ENCODE measurements around the gene DHRS2. TPM values are rescaled to one million over a fixed set of nuclear protein-coding genes. Genes with fewer than 3 reads are reported as not detected.
A peak's percentile ranks its signal among the peaks of the same experiment; 100 is the strongest.

Gene DHRS2
- total and polyA plus RNA-seq, 4 donors = 0.08 to 0.67 (median 0.36) TPM

GRCh38 chr14:23692416-23692815 lies 56.3 kb downstream of the DHRS2 start:
- Histone ChIP-seq H3K27me3 (ENCODE audit: control insufficient read depth in 3 of 3, insufficient read depth in 3 of 3, low read length in 2 of 3) (no peaks in the 10 kb centered on the region), H3K4me1 (ENCODE audit: control insufficient read depth in 5 of 5, insufficient read depth in 5 of 5, low read length in 5 of 5) (peaks cover 0 to 34% (median 7%) of the 10 kb centered on the region in 5 donors), H3K4me3 (no peak overlapping the region), H3K9ac (ENCODE audit: insufficient read depth in 1 of 2, low read length in 2 of 2) (no peak overlapping the region), H3K27ac (ENCODE audit: low read depth in 1 of 2, low read length in 1 of 2) (no peak overlapping the region), H3K9me3 (ENCODE audit: control insufficient read depth in 4 of 4, insufficient read depth in 3 of 4, low read length in 3 of 4) (peaks cover 0 to 5% (median 0%) of the 10 kb centered on the region in 4 donors), H3K36me3 (ENCODE audit: control insufficient read depth in 4 of 4, insufficient read depth in 4 of 4, low read length in 4 of 4) (no peaks in the 10 kb centered on the region)
- WGBS, 2 donors = 86 to 100% methylated on average over 1 of the region's 1 CpG
- no peak for ATAC-seq (ENCODE audit: insufficient read depth, low FRiP score)
- DNase-seq = no peak
- TF ChIP-seq CTCF (IDR thresholded peaks at IDR 0.05; ENCODE audit: control extremely low read depth, extremely low read depth) = no peak

- Histone ChIP-seq H3K9ac (ENCODE audit: insufficient read depth in 1 of 2, low read length in 2 of 2) (no peak overlapping the region), H3K36me3 (ENCODE audit: control insufficient read depth in 4 of 4, insufficient read depth in 4 of 4, low read length in 4 of 4) (no peaks in the 10 kb centered on the region), H3K27me3 (ENCODE audit: control insufficient read depth in 3 of 3, insufficient read depth in 3 of 3, low read length in 2 of 3) (no peaks in the 10 kb centered on the region), H3K27ac (ENCODE audit: low read depth in 1 of 2, low read length in 1 of 2) (no peak overlapping the region), H3K4me3 (no peak overlapping the region), H3K4me1 (ENCODE audit: control insufficient read depth in 5 of 5, insufficient read depth in 5 of 5, low read length in 5 of 5) (peaks cover 0 to 34% (median 7%) of the 10 kb centered on the region in 5 donors), H3K9me3 (ENCODE audit: control insufficient read depth in 4 of 4, insufficient read depth in 3 of 4, low read length in 3 of 4) (peaks cover 0 to 5% (median 0%) of the 10 kb centered on the region in 4 donors)
- no peak for DNase-seq
- 90 to 94% methylated on average over 11 of the region's 11 CpGs for WGBS, 2 donors
- TF ChIP-seq CTCF (IDR thresholded peaks at IDR 0.05; ENCODE audit: control extremely low read depth, extremely low read depth) = no peak
- no peak for ATAC-seq (ENCODE audit: insufficient read depth, low FRiP score)
These were observed 57.1 kb downstream of the DHRS2 start for GRCh38 chr14:23693252-23693775.

GRCh38 chr14:23694085-23694948 lies 58.2 kb downstream of the DHRS2 start:
- TF ChIP-seq CTCF (IDR thresholded peaks at IDR 0.05; ENCODE audit: control extremely low read depth, extremely low read depth) = no peak
- peak; percentile 24 to 49 (median 32) for DNase-seq
- Histone ChIP-seq H3K9me3 (ENCODE audit: control insufficient read depth in 4 of 4, insufficient read depth in 3 of 4, low read length in 3 of 4) (peaks cover 0 to 5% (median 0%) of the 10 kb centered on the region in 4 donors), H3K36me3 (ENCODE audit: control insufficient read depth in 4 of 4, insufficient read depth in 4 of 4, low read length in 4 of 4) (no peaks in the 10 kb centered on the region), H3K4me1 (ENCODE audit: control insufficient read depth in 5 of 5, insufficient read depth in 5 of 5, low read length in 5 of 5) (peaks cover 0 to 34% (median 7%) of the 10 kb centered on the region in 5 donors), H3K4me3 (no peak overlapping the region), H3K27ac (ENCODE audit: low read depth in 1 of 2, low read length in 1 of 2) (no peak overlapping the region), H3K27me3 (ENCODE audit: control insufficient read depth in 3 of 3, insufficient read depth in 3 of 3, low read length in 2 of 3) (no peaks in the 10 kb centered on the region), H3K9ac (ENCODE audit: insufficient read depth in 1 of 2, low read length in 2 of 2) (peak overlapping the region in 1 of 2 donors; percentile 7)
- no peak for ATAC-seq (ENCODE audit: insufficient read depth, low FRiP score)
- WGBS, 2 donors = 18 to 19% methylated on average over 8 of the region's 8 CpGs

Other genes starting within 250 kb of the DHRS2 start
- gene MYH6, start 228.1 kb upstream of the DHRS2 start, total RNA-seq = 1 to 10 TPM in 1 of 2 donors, not detected in 1; 7.1 TPM
- under 1 TPM; 0.25 to 0.28 TPM for gene MYH6, start 228.1 kb upstream of the DHRS2 start, polyA plus RNA-seq
- gene MYH7, start 200.7 kb upstream of the DHRS2 start, total RNA-seq = under 1 TPM in 1 of 2 donors, not detected in 1; 0.09 TPM
- under 1 TPM; 0.02 to 0.19 TPM for gene MYH7, start 200.7 kb upstream of the DHRS2 start, polyA plus RNA-seq
- 10 to 100 TPM; 31.6 to 52.4 TPM for gene NGDN, start 166.7 kb upstream of the DHRS2 start, total RNA-seq
- gene NGDN, start 166.7 kb upstream of the DHRS2 start, polyA plus RNA-seq = 10 to 100 TPM; 42.0 to 47.4 TPM
- gene ZFHX2, start 84.6 kb upstream of the DHRS2 start, total RNA-seq = 1 to 10 TPM in 1 of 2 donors, under 1 TPM in 1; 0.82 to 4.5 TPM
- gene ZFHX2, start 84.6 kb upstream of the DHRS2 start, polyA plus RNA-seq = under 1 TPM; 0.50 to 0.67 TPM
- 10 to 100 TPM; 10.7 to 22.1 TPM for gene THTPA, start 80.1 kb upstream of the DHRS2 start, total RNA-seq
- gene THTPA, start 80.1 kb upstream of the DHRS2 start, polyA plus RNA-seq = 10 to 100 TPM in 1 of 2 donors, 1 to 10 TPM in 1; 7.7 to 17.6 TPM
- 100 to 1,000 TPM in 1 of 2 donors, 10 to 100 TPM in 1; 48.0 to 104 TPM for gene AP1G2, start 68.6 kb upstream of the DHRS2 start, total RNA-seq
- 100 to 1,000 TPM in 1 of 2 donors, 10 to 100 TPM in 1; 59.2 to 106 TPM for gene AP1G2, start 68.6 kb upstream of the DHRS2 start, polyA plus RNA-seq
- 1 to 10 TPM in 1 of 2 donors, under 1 TPM in 1; 0.23 to 3.1 TPM for gene JPH4, start 57.6 kb upstream of the DHRS2 start, total RNA-seq
- 1 to 10 TPM in 1 of 2 donors, under 1 TPM in 1; 0.44 to 1.6 TPM for gene JPH4, start 57.6 kb upstream of the DHRS2 start, polyA plus RNA-seq